Liver (tissue), 3 donors: ENCODE results near the gene DUSP1.
"Not testable (repeated sequence)": the region's sequence is repeated elsewhere in the genome, so short reads cannot be mapped to it uniquely, and the experiment has no call there.

Experiments used
- EGR1 ChIP-seq, 2 donors: IDR thresholded peaks; 2 replicates each; pipeline ENCODE4 v1.6.1; 2016 to 2018; ENCODE audit warnings: antibody characterized with exemption in 2 of 2, low read depth in 2 of 2
- FOXA2 ChIP-seq: IDR thresholded peaks from 2 replicates; pipeline ENCODE4 v1.6.1; 2016; ENCODE audit warnings: antibody characterized with exemption
- JUND ChIP-seq, 2 donors: IDR thresholded peaks; 2 replicates each; pipeline ENCODE4 v1.6.1; 2016; ENCODE audit warnings: antibody characterized with exemption in 2 of 2
- NR2F2 ChIP-seq: IDR thresholded peaks from 2 replicates; pipeline ENCODE4 v1.6.1; 2016; ENCODE audit warnings: antibody characterized with exemption
- RAD21 ChIP-seq, 2 donors: IDR thresholded peaks; 2 replicates each; pipeline ENCODE4 v1.6.1; 2016; ENCODE audit warnings: antibody characterized with exemption in 2 of 2, mild to moderate bottlenecking in 2 of 2
- RXRA ChIP-seq, 2 donors: IDR thresholded peaks; 2 replicates each; pipeline ENCODE4 v1.6.1; 2017 to 2018; ENCODE audit warnings: antibody characterized with exemption in 2 of 2, mild to moderate bottlenecking in 1 of 2
- SP1 ChIP-seq: IDR thresholded peaks from 2 replicates; pipeline ENCODE4 v1.6.1; 2018; ENCODE audit warnings: antibody characterized with exemption, mild to moderate bottlenecking
- TAF1 ChIP-seq: conservative IDR thresholded peaks from 2 replicates; pipeline ENCODE4 v1.6.1; 2016; ENCODE audit warnings: antibody characterized with exemption, mild to moderate bottlenecking
- YY1 ChIP-seq: IDR thresholded peaks from 2 replicates; pipeline ENCODE4 v1.6.1; 2016; ENCODE audit warnings: antibody characterized with exemption, mild to moderate bottlenecking
- TF ChIP-seq, protein P1 (sequence below): IDR thresholded peaks from 2 replicates; pipeline ENCODE4 v1.6.1; 2016; ENCODE audit warnings: antibody characterized with exemption
- TF ChIP-seq, protein P2 (sequence below): fragments of 150-350 bp; IDR thresholded peaks from 2 replicates; pipeline ENCODE4 v1.5.1; 2017; ENCODE audit warnings: improper control_type of control experiment, low read depth, low read length; ENCODE audit not compliant: missing input control
- TF ChIP-seq, protein P3 (sequence below): IDR thresholded peaks from 2 replicates; pipeline ENCODE4 v1.6.1; 2016; ENCODE audit warnings: antibody characterized with exemption, mild to moderate bottlenecking
- TF ChIP-seq, protein P4 (sequence below): IDR thresholded peaks from 2 replicates; pipeline ENCODE4 v1.6.1; 2016; ENCODE audit warnings: antibody characterized with exemption
- TF ChIP-seq, protein P5 (sequence below): IDR thresholded peaks from 2 replicates; pipeline ENCODE4 v1.6.1; 2016; ENCODE audit warnings: antibody characterized with exemption
- donor health status: healthy.
- donor health status: healthy.

DNA sequence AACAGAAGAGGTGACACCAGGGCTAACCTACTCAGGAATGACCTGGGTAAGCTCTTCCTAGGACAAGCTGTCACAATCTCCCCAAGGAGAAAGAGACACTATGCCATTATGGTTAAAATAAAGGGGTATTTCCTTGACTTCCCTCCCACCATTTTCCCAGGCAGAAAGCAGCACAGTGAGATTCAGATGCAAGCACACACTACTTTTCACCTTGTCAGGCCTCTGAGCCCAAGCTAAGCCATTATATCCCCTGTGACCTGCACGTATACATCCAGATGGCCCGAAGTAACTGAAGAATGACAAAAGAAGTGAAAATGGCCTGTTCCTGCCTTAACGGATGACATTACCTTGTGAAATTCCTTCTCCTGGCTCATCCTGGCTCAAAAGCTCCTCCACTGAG, 16.5 kb upstream of the DUSP1 start:
- TF ChIP-seq, protein P1, sequence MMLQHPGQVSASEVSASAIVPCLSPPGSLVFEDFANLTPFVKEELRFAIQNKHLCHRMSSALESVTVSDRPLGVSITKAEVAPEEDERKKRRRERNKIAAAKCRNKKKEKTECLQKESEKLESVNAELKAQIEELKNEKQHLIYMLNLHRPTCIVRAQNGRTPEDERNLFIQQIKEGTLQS, result not testable (repeated sequence)
- TF ChIP-seq, protein P2, sequence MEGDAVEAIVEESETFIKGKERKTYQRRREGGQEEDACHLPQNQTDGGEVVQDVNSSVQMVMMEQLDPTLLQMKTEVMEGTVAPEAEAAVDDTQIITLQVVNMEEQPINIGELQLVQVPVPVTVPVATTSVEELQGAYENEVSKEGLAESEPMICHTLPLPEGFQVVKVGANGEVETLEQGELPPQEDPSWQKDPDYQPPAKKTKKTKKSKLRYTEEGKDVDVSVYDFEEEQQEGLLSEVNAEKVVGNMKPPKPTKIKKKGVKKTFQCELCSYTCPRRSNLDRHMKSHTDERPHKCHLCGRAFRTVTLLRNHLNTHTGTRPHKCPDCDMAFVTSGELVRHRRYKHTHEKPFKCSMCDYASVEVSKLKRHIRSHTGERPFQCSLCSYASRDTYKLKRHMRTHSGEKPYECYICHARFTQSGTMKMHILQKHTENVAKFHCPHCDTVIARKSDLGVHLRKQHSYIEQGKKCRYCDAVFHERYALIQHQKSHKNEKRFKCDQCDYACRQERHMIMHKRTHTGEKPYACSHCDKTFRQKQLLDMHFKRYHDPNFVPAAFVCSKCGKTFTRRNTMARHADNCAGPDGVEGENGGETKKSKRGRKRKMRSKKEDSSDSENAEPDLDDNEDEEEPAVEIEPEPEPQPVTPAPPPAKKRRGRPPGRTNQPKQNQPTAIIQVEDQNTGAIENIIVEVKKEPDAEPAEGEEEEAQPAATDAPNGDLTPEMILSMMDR, result not testable (repeated sequence)
- TF ChIP-seq, protein P3, sequence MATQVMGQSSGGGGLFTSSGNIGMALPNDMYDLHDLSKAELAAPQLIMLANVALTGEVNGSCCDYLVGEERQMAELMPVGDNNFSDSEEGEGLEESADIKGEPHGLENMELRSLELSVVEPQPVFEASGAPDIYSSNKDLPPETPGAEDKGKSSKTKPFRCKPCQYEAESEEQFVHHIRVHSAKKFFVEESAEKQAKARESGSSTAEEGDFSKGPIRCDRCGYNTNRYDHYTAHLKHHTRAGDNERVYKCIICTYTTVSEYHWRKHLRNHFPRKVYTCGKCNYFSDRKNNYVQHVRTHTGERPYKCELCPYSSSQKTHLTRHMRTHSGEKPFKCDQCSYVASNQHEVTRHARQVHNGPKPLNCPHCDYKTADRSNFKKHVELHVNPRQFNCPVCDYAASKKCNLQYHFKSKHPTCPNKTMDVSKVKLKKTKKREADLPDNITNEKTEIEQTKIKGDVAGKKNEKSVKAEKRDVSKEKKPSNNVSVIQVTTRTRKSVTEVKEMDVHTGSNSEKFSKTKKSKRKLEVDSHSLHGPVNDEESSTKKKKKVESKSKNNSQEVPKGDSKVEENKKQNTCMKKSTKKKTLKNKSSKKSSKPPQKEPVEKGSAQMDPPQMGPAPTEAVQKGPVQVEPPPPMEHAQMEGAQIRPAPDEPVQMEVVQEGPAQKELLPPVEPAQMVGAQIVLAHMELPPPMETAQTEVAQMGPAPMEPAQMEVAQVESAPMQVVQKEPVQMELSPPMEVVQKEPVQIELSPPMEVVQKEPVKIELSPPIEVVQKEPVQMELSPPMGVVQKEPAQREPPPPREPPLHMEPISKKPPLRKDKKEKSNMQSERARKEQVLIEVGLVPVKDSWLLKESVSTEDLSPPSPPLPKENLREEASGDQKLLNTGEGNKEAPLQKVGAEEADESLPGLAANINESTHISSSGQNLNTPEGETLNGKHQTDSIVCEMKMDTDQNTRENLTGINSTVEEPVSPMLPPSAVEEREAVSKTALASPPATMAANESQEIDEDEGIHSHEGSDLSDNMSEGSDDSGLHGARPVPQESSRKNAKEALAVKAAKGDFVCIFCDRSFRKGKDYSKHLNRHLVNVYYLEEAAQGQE, result not testable (repeated sequence)
- not testable (repeated sequence) for TF ChIP-seq RAD21 (IDR thresholded peaks at IDR 0.05); TAF1; NR2F2; YY1; JUND (IDR thresholded peaks at IDR 0.05); EGR1 (IDR thresholded peaks at IDR 0.05; ENCODE audit: low read depth in 2 of 2); SP1; RXRA (IDR thresholded peaks at IDR 0.05); FOXA2
- TF ChIP-seq, protein P4, sequence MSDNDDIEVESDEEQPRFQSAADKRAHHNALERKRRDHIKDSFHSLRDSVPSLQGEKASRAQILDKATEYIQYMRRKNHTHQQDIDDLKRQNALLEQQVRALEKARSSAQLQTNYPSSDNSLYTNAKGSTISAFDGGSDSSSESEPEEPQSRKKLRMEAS, result not testable (repeated sequence)
- TF ChIP-seq, protein P5, sequence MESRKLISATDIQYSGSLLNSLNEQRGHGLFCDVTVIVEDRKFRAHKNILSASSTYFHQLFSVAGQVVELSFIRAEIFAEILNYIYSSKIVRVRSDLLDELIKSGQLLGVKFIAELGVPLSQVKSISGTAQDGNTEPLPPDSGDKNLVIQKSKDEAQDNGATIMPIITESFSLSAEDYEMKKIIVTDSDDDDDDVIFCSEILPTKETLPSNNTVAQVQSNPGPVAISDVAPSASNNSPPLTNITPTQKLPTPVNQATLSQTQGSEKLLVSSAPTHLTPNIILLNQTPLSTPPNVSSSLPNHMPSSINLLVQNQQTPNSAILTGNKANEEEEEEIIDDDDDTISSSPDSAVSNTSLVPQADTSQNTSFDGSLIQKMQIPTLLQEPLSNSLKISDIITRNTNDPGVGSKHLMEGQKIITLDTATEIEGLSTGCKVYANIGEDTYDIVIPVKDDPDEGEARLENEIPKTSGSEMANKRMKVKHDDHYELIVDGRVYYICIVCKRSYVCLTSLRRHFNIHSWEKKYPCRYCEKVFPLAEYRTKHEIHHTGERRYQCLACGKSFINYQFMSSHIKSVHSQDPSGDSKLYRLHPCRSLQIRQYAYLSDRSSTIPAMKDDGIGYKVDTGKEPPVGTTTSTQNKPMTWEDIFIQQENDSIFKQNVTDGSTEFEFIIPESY, result not testable (repeated sequence)
